ENCODE measurements around the gene RNF220.

Gene RNF220

GRCh38 chr1:44636688-44637598 is 231.9 kb downstream of the RNF220 start:
- no peaks in the 10 kb centered on the region for H3K9me3 Mint-ChIP-seq
- peak overlapping the region; percentile 25 for H3K27ac Mint-ChIP-seq (ENCODE audit: low read depth)
- H3K36me3 Mint-ChIP-seq (ENCODE audit: insufficient read depth): peaks cover 52% of the 10 kb centered on the region
- H3K4me3 Mint-ChIP-seq: no peak overlapping the region
- peaks cover 45% of the 10 kb centered on the region for H3K4me1 Mint-ChIP-seq
- ATAC-seq (replicated peaks; ENCODE audit: extremely low read depth, poor library complexity, severe bottlenecking) (no peak), DNase-seq (ENCODE audit: low spot score in 2 of 2) (no peak)
- H3K27me3 Mint-ChIP-seq: no peaks in the 10 kb centered on the region

- DNase-seq (ENCODE audit: low spot score in 2 of 2) (no peak), ATAC-seq (replicated peaks; ENCODE audit: extremely low read depth, poor library complexity, severe bottlenecking) (no peak)
- Mint-ChIP-seq H3K4me3 (no peak overlapping the region), H3K4me1 (peaks cover 40% of the 10 kb centered on the region), H3K27me3 (no peaks in the 10 kb centered on the region), H3K9me3 (no peaks in the 10 kb centered on the region), H3K27ac (ENCODE audit: low read depth) (peak overlapping the region; percentile 74), H3K36me3 (ENCODE audit: insufficient read depth) (peaks cover 50% of the 10 kb centered on the region)
These were observed 232.8 kb downstream of the RNF220 start for GRCh38 chr1:44637702-44638411.

GRCh38 chr1:44640200-44640853 is 235.3 kb downstream of the RNF220 start:
- ATAC-seq (replicated peaks; ENCODE audit: extremely low read depth, poor library complexity, severe bottlenecking) (no peak), DNase-seq (ENCODE audit: low spot score in 2 of 2) (no peak)
- Mint-ChIP-seq H3K9me3 (no peaks in the 10 kb centered on the region), H3K27ac (ENCODE audit: low read depth) (no peak overlapping the region), H3K27me3 (no peaks in the 10 kb centered on the region), H3K4me3 (no peak overlapping the region), H3K4me1 (peaks cover 16% of the 10 kb centered on the region), H3K36me3 (ENCODE audit: insufficient read depth) (peaks cover 47% of the 10 kb centered on the region)

DNA sequence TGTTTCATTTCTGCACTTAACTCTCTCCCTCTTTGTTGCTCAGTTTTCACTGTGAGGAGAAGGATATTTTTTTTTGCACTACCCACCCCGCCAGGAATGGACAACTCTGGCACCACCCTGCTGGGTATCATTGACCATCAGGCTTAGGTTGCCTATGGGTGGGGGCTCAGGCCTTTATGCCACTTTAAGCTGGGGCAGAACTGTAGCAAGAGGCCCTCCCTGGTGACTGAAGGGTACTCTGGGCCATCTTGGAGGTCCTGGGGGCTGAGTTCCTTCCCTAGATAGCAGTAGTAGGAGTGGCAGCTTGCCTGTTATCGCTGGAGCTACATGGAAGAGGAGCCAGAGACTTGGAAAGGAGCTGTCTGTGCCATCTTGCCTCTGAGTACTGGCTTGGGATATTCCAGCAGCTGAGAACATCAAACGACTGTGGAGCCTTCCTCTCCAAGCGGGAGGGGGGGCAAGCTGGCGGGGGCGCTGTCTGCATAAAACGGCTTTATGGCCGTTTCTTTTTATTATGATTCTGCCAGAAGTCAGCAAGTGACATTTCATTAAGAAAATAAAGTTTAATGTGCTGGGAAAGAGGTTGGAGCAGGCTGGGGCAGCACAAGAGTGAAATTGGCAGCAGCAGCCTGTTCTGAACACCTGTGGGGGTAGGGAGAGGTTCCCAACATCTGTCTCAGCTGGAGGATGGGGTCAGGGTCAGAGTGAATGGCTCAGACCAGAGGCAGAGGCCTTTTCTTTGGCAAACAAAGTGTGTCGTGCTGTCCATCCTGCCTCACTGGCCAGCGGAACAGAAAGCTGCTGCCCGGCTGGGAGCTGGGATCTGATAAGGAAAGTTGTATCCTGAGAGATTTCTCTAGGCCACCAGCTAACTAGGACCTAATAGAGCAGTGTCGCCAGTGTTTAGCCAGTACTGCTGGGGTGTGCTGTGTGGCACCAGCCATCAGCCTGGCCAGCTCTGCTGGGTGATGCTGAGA is 236.4 kb downstream of the RNF220 start:
- H3K9me3 Mint-ChIP-seq: no peaks in the 10 kb centered on the region
- ATAC-seq (replicated peaks; ENCODE audit: extremely low read depth, poor library complexity, severe bottlenecking) (no peak), DNase-seq (ENCODE audit: low spot score in 2 of 2) (no peak)
- H3K27ac Mint-ChIP-seq (ENCODE audit: low read depth): no peak overlapping the region
- peaks cover 40% of the 10 kb centered on the region for H3K36me3 Mint-ChIP-seq (ENCODE audit: insufficient read depth)
- H3K27me3 Mint-ChIP-seq: no peaks in the 10 kb centered on the region
- no peak overlapping the region for H3K4me3 Mint-ChIP-seq
- peaks cover 10% of the 10 kb centered on the region for H3K4me1 Mint-ChIP-seq

DNA sequence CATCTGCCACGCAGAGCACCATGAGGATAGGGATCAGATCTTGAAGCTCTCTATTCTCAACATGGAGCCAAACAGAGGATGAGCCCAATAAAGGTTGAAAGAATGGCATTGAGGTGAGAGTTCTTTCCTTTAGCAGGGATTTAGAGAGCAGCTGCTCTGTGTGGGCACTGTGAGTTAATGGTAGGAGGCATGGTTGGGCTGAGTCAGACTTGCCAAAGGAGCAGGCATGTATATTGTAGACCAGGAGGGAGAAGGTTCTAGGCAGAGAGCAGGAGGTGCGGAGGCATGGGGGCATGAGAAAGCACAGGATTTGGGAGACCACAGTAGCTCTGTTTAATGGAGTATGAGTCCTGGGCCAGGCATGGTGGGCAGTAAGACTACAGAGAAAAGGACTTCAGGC is 237.2 kb downstream of the RNF220 start:
- peaks cover 39% of the 10 kb centered on the region for H3K36me3 Mint-ChIP-seq (ENCODE audit: insufficient read depth)

GRCh38 chr1:44642925-44643324 is 237.9 kb downstream of the RNF220 start:
- peak overlapping the region; percentile 36 for H3K27ac Mint-ChIP-seq (ENCODE audit: low read depth)

More for the DNA sequence above, 237.2 kb downstream of the RNF220 start:
- Mint-ChIP-seq H3K27ac (ENCODE audit: low read depth) (no peak overlapping the region), H3K4me3 (no peak overlapping the region), H3K27me3 (no peaks in the 10 kb centered on the region), H3K9me3 (no peaks in the 10 kb centered on the region), H3K4me1 (peaks cover 12% of the 10 kb centered on the region)
- ATAC-seq (replicated peaks; ENCODE audit: extremely low read depth, poor library complexity, severe bottlenecking) (no peak), DNase-seq (ENCODE audit: low spot score in 2 of 2) (no peak)

DNA sequence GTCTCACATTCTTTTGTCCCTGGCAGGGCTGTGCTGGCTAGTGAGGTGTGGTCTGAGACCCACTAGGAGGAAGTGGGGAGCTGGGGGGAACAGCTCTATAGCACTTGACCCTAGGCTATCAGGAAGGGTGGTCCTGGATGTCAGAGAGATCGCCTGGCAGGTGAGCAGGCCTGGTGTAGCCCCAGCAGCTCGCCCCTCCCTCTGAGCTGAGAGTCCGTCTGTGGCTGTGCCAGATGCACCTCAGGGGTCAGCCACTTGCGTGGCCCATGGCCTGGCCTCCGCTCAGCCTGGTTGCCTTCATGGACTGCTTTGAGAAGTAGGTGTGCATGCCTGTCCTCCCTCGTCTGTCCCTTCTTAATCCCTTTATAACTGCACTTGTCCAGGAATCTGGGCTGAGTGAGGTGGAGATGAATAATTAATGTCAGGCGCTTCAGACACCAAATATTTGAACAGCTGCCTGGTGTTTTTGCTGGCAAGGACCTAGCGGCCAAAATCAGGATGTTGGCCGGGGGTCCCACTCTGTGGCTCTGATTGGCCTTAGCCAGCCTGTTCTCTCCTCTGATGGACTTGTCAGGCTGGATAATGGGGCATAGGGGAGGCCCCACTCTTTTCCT is 238.8 kb downstream of the RNF220 start:
- H3K4me1 Mint-ChIP-seq: peaks cover 19% of the 10 kb centered on the region
- no peaks in the 10 kb centered on the region for H3K27me3 Mint-ChIP-seq
- ATAC-seq (replicated peaks; ENCODE audit: extremely low read depth, poor library complexity, severe bottlenecking): no peak
- DNase-seq (ENCODE audit: low spot score in 2 of 2): no peak
- peaks cover 35% of the 10 kb centered on the region for H3K36me3 Mint-ChIP-seq (ENCODE audit: insufficient read depth)
- no peaks in the 10 kb centered on the region for H3K9me3 Mint-ChIP-seq
- no peak overlapping the region for H3K4me3 Mint-ChIP-seq
- no peak overlapping the region for H3K27ac Mint-ChIP-seq (ENCODE audit: low read depth)

More at GRCh38 chr1:44642925-44643324, 237.9 kb downstream of the RNF220 start:
- DNase-seq (ENCODE audit: low spot score in 2 of 2) (no peak), ATAC-seq (replicated peaks; ENCODE audit: extremely low read depth, poor library complexity, severe bottlenecking) (no peak)
- no peak overlapping the region for H3K4me3 Mint-ChIP-seq
- no peaks in the 10 kb centered on the region for H3K9me3 Mint-ChIP-seq
- no peaks in the 10 kb centered on the region for H3K27me3 Mint-ChIP-seq
- H3K36me3 Mint-ChIP-seq (ENCODE audit: insufficient read depth): peaks cover 41% of the 10 kb centered on the region
- H3K4me1 Mint-ChIP-seq: peaks cover 19% of the 10 kb centered on the region

DNA sequence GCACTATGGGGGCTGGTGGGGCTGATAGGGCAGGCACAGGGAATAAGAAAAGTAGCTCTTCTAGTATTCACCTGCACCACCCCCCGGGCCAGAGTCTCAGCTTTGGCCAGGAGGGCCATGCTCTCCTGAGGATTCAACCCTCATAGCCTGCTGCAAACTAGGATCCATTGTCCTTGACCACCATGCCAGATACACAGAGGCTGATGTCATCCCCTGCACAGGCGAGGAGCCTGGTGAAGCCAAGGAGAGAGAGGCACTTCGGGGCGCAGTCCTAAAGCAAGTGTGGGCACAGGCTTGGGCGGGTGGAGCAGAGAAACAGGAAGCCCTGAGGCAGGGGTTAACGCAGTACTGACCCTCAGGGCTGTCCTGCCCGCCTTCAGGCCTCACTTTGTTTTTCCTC is 239.8 kb downstream of the RNF220 start:
- Mint-ChIP-seq H3K9me3 (no peaks in the 10 kb centered on the region), H3K27me3 (no peaks in the 10 kb centered on the region), H3K4me1 (peaks cover 19% of the 10 kb centered on the region), H3K27ac (ENCODE audit: low read depth) (no peak overlapping the region), H3K36me3 (ENCODE audit: insufficient read depth) (peaks cover 31% of the 10 kb centered on the region), H3K4me3 (no peak overlapping the region)
- DNase-seq (ENCODE audit: low spot score in 2 of 2) (no peak), ATAC-seq (replicated peaks; ENCODE audit: extremely low read depth, poor library complexity, severe bottlenecking) (no peak)

DNA sequence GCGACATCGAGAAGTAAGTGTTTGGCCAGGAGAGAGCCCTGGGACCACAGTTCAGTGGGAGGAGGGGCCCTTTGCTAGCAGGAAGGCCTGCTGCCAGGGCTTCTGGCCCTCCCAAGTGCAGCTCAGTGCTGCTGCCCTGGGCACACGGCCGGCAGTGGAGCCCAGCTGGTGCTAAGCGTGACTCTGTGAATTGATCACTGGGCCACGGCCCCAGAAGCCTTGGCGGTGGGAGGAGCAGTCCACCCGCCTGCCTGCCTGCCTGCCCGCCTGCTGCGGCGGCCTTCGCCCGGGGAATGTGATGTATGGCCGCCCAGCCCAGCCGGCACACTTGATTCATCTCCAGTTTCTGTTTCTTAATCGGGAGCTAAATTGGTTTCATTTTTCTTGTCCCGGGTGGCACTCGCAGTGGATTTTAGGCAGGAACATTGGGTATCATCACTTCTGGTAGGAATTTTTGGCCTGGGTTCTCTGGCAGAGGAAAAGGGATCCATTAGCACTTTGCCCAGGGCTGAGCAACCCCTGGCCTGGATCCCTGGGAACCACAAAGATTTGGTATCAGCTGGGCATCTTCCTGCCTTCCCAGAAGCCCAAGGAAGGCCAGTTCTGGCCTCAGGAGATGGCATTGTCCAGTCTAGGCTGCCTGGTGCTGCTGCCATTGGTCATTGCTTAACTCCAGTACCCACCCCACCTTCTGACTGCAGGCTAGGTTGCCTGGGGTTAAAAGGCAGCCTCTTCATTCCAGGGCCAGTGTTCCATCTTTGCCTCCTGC is 240.6 kb downstream of the RNF220 start:
- Mint-ChIP-seq H3K4me1 (peaks cover 19% of the 10 kb centered on the region), H3K4me3 (no peak overlapping the region), H3K27me3 (no peaks in the 10 kb centered on the region), H3K36me3 (ENCODE audit: insufficient read depth) (peaks cover 30% of the 10 kb centered on the region), H3K27ac (ENCODE audit: low read depth) (no peak overlapping the region), H3K9me3 (no peaks in the 10 kb centered on the region)
- ATAC-seq (replicated peaks; ENCODE audit: extremely low read depth, poor library complexity, severe bottlenecking) (no peak), DNase-seq (ENCODE audit: low spot score in 2 of 2) (no peak)

GRCh38 chr1:44646261-44647110 is 241.4 kb downstream of the RNF220 start:
- no peaks in the 10 kb centered on the region for H3K9me3 Mint-ChIP-seq
- peaks cover 12% of the 10 kb centered on the region for H3K4me1 Mint-ChIP-seq
- no peak for ATAC-seq (replicated peaks; ENCODE audit: extremely low read depth, poor library complexity, severe bottlenecking)
- peaks cover 31% of the 10 kb centered on the region for H3K36me3 Mint-ChIP-seq (ENCODE audit: insufficient read depth)
- H3K27ac Mint-ChIP-seq (ENCODE audit: low read depth): peak overlapping the region; percentile 11
- no peaks in the 10 kb centered on the region for H3K27me3 Mint-ChIP-seq
- no peak overlapping the region for H3K4me3 Mint-ChIP-seq
- no peak for DNase-seq (ENCODE audit: low spot score in 2 of 2)
